ENCODE measurements around the gene GPR4. TPM values are rescaled to one million over a fixed set of nuclear protein-coding genes. Genes with fewer than 3 reads are reported as not detected.
"Not testable (repeated sequence)": the region's sequence is repeated elsewhere in the genome, so short reads cannot be mapped to it uniquely, and the experiment has no call there.

The GPR4 gene
- 0.48 TPM for total RNA-seq (ENCODE audit: insufficient read depth, low replicate concordance)

GRCh38 chr19:45601524-45602374 is at the start of gene GPR4:
GPR4 (minus strand) TSS chr19:45602212; CDS start chr19:45591866, 10,346 bp downstream.
- DNase-seq (ENCODE audit: low spot score), result no peak

- no peak for DNase-seq (ENCODE audit: low spot score)
These were observed 48.7 kb upstream of the GPR4 start for GRCh38 chr19:45650722-45651121.

GRCh38 chr19:45646345-45646698 is 44.3 kb upstream of the GPR4 start:
- DNase-seq (ENCODE audit: low spot score), result no peak

- DNase-seq (ENCODE audit: low spot score), result peak; percentile 95
These were observed 43.8 kb upstream of the GPR4 start for GRCh38 chr19:45645631-45646344.

- DNase-seq (ENCODE audit: low spot score), result peak; percentile 6
These were observed 43.1 kb upstream of the GPR4 start for GRCh38 chr19:45645068-45645630.

- peak; percentile 24 for DNase-seq (ENCODE audit: low spot score)
These were observed 42.1 kb upstream of the GPR4 start for GRCh38 chr19:45643927-45644771.

GRCh38 chr19:45643024-45643926 is 41.3 kb upstream of the GPR4 start:
- DNase-seq (ENCODE audit: low spot score), result peak; percentile 87

- peak; percentile 77 for DNase-seq (ENCODE audit: low spot score)
These were observed 39.5 kb upstream of the GPR4 start for GRCh38 chr19:45641274-45642105.

GRCh38 chr19:45640849-45641273 is 38.8 kb upstream of the GPR4 start:
- DNase-seq (ENCODE audit: low spot score), result no peak

- DNase-seq (ENCODE audit: low spot score), result peak; percentile 49
These were observed 37.1 kb upstream of the GPR4 start, which contains the start of gene EML2 for GRCh38 chr19:45638930-45639729. EML2 (minus strand) TSS chr19:45639397; CDS start chr19:45639376, 21 bp downstream.

- DNase-seq (ENCODE audit: low spot score), result peak; percentile 84
These were observed 36.1 kb upstream of the GPR4 start for GRCh38 chr19:45637890-45638667.

- DNase-seq (ENCODE audit: low spot score), result no peak
These were observed 34.9 kb upstream of the GPR4 start for GRCh38 chr19:45636902-45637301.

GRCh38 chr19:45636275-45636674 is 34.3 kb upstream of the GPR4 start:
- no peak for DNase-seq (ENCODE audit: low spot score)

GRCh38 chr19:45632468-45633196 is 30.6 kb upstream of the GPR4 start:
- DNase-seq (ENCODE audit: low spot score), result peak; percentile 89

- DNase-seq (ENCODE audit: low spot score), result peak; percentile 20
These were observed 28.5 kb upstream of the GPR4 start for GRCh38 chr19:45630463-45630862.

GRCh38 chr19:45629704-45630103 is 27.7 kb upstream of the GPR4 start:
- DNase-seq (ENCODE audit: low spot score), result no peak

GRCh38 chr19:45628219-45628618 is 26.2 kb upstream of the GPR4 start:
- DNase-seq (ENCODE audit: low spot score), result not testable (repeated sequence)
